ENCODE results near the gene NOL12. TPM values are rescaled to one million over a fixed set of nuclear protein-coding genes. Genes with fewer than 3 reads are reported as not detected.

The NOL12 gene
- total RNA-seq, 1 experiment from 2014 or later: 44.3 TPM

GRCh38 chr22:37659066-37659896 is 26.9 kb upstream of the NOL12 start:
- TF ChIP-seq CTCF (conservative IDR thresholded peaks at IDR 0.05) (no peak), EZH2 (IDR thresholded peaks at IDR 0.05; ENCODE audit: low read depth) (no peak)
- H3F3A ChIP-seq (ENCODE audit: insufficient read depth, low read depth): peaks cover 25% of the 10 kb centered on the region
- intact Hi-C loops (cut with micrococcal nuclease; ENCODE audit: unreplicated experiment): loop anchor here (2.0 kb wide), 1 partner anchor 22 kb away; no protein-coding TSS in a partner anchor
- no peaks in the 10 kb centered on the region for H3K36me3 ChIP-seq (ENCODE audit: low read depth)
- CTCF ChIA-PET: interaction anchor here (2.2 kb wide), 1 partner anchor 16 kb away, joined by 25 read pairs; no protein-coding TSS in a partner anchor
- POLR2A ChIA-PET (ENCODE audit: unreplicated experiment): interaction anchor here (1.1 to 1.2 kb wide), 2 partner anchors 9 to 95 kb away, joined by 3 to 5 read pairs; no protein-coding TSS in a partner anchor
- peaks cover 32% of the 10 kb centered on the region for H3K79me2 ChIP-seq (ENCODE audit: low read depth)
- H3K27ac ChIP-seq: no peak overlapping the region
- peaks cover 28% of the 10 kb centered on the region for H3K4me1 ChIP-seq (replicated peaks; ENCODE audit: insufficient read depth)
- H4K20me1 ChIP-seq (ENCODE audit: insufficient read depth): peaks cover 14% of the 10 kb centered on the region
- no peaks in the 10 kb centered on the region for H3K9me3 ChIP-seq (ENCODE audit: insufficient read depth, low read depth)
- no TSS peak for BruUV-seq (replicated peaks)
- H3K27me3 ChIP-seq (ENCODE audit: insufficient read depth, low read depth): no peaks in the 10 kb centered on the region
- H3K9me2 ChIP-seq (ENCODE audit: insufficient read depth): no peaks in the 10 kb centered on the region
- no peak for DNase-seq
- peak overlapping the region; percentile 72 for H2AFZ ChIP-seq
- H3K4me3 ChIP-seq: peak overlapping the region; percentile 69
- peak overlapping the region; percentile 98 for H3K4me2 ChIP-seq

GRCh38 chr22:37659897-37660708 is 26.0 kb upstream of the NOL12 start:
- Histone ChIP-seq H3F3A (ENCODE audit: insufficient read depth, low read depth) (peaks cover 25% of the 10 kb centered on the region), H3K9me2 (ENCODE audit: insufficient read depth) (no peaks in the 10 kb centered on the region), H3K4me3 (peak overlapping the region; percentile 66), H3K9me3 (ENCODE audit: insufficient read depth, low read depth) (no peaks in the 10 kb centered on the region), H3K79me2 (ENCODE audit: low read depth) (peaks cover 32% of the 10 kb centered on the region), H3K27me3 (ENCODE audit: insufficient read depth, low read depth) (no peaks in the 10 kb centered on the region), H2AFZ (no peak overlapping the region), H3K27ac (no peak overlapping the region), H3K36me3 (ENCODE audit: low read depth) (no peaks in the 10 kb centered on the region), H3K4me1 (replicated peaks; ENCODE audit: insufficient read depth) (peaks cover 28% of the 10 kb centered on the region), H4K20me1 (ENCODE audit: insufficient read depth) (peaks cover 14% of the 10 kb centered on the region), H3K4me2 (peak overlapping the region; percentile 98)
- no peak for TF ChIP-seq EZH2 (IDR thresholded peaks at IDR 0.05; ENCODE audit: low read depth)
- TF ChIP-seq CTCF (conservative IDR thresholded peaks at IDR 0.05): no peak
- no peak for DNase-seq
- CTCF ChIA-PET: no interaction called here
- TSS peak; percentile 30 for BruUV-seq (replicated peaks)
- POLR2A ChIA-PET (ENCODE audit: unreplicated experiment): interaction anchor here (1.2 kb wide), 1 partner anchor 8 kb away, joined by 3 read pairs; no protein-coding TSS in a partner anchor
- intact Hi-C loops (cut with micrococcal nuclease; ENCODE audit: unreplicated experiment): loop anchor here (2.0 kb wide), 1 partner anchor 21 kb away; no protein-coding TSS in a partner anchor

- H3K27ac ChIP-seq: no peak overlapping the region
- H3K4me3 ChIP-seq: no peak overlapping the region; the same call in 1 of the 2 replicates
- H3K4me2 ChIP-seq: peak overlapping the region; percentile 98
- no peak for DNase-seq
- peaks cover 28% of the 10 kb centered on the region for H3K4me1 ChIP-seq (replicated peaks; ENCODE audit: insufficient read depth)
- H3F3A ChIP-seq (ENCODE audit: insufficient read depth, low read depth): peaks cover 24% of the 10 kb centered on the region
- intact Hi-C loops (cut with micrococcal nuclease; ENCODE audit: unreplicated experiment): no loop called here
- no peaks in the 10 kb centered on the region for H3K36me3 ChIP-seq (ENCODE audit: low read depth)
- no TSS peak for BruUV-seq (replicated peaks)
- ChIA-PET CTCF (interaction anchor here (1.3 kb wide), 1 partner anchor 17 kb away, joined by 5 read pairs; no protein-coding TSS in a partner anchor), POLR2A (ENCODE audit: unreplicated experiment) (interaction anchor here (0.8 kb wide), 1 partner anchor 15 kb away, joined by 4 read pairs; no protein-coding TSS in a partner anchor)
- peaks cover 32% of the 10 kb centered on the region for H3K79me2 ChIP-seq (ENCODE audit: low read depth)
- peaks cover 14% of the 10 kb centered on the region for H4K20me1 ChIP-seq (ENCODE audit: insufficient read depth)
- H3K27me3 ChIP-seq (ENCODE audit: insufficient read depth, low read depth): no peaks in the 10 kb centered on the region
- TF ChIP-seq EZH2 (IDR thresholded peaks at IDR 0.05; ENCODE audit: low read depth) (no peak), CTCF (conservative IDR thresholded peaks at IDR 0.05) (no peak)
- no peak overlapping the region for H2AFZ ChIP-seq
- no peaks in the 10 kb centered on the region for H3K9me3 ChIP-seq (ENCODE audit: insufficient read depth, low read depth)
- H3K9me2 ChIP-seq (ENCODE audit: insufficient read depth): no peaks in the 10 kb centered on the region
Measured at GRCh38 chr22:37660709-37661045, 25.5 kb upstream of the NOL12 start.
